Mesenchymal stem cell (in vitro differentiated cells and primary cell): ENCODE measurements around the gene FBXO8.

ENCODE experiments used
- DNase-seq: peaks from one replicate; pipeline ENCODE4 v3.0.0-alpha.2; 2013
- H2AFZ ChIP-seq: one replicate; pipeline ENCODE4 v1.6.1; 2013; ENCODE audit warnings: low read depth, mild to moderate bottlenecking, control low read depth, inconsistent platforms, low read length, moderate library complexity
- H2AK5ac ChIP-seq: 2 replicates; pipeline ENCODE4 v1.6.1; 2013; ENCODE audit warnings: low read length, moderate library complexity, mild to moderate bottlenecking, inconsistent platforms; ENCODE audit not compliant: severe bottlenecking
- H2BK120ac ChIP-seq: one replicate; pipeline ENCODE4 v1.6.1; 2013; ENCODE audit warnings: low read depth, mild to moderate bottlenecking, inconsistent platforms, low read length, moderate library complexity
- H2BK12ac ChIP-seq, 2 experiments: one replicate each; pipeline ENCODE4 v1.6.1; 2013; ENCODE audit warnings: inconsistent platforms in 2 of 2, low read length in 2 of 2, mild to moderate bottlenecking in 2 of 2, moderate library complexity in 2 of 2, control low read depth in 1 of 2
- H2BK15ac ChIP-seq: one replicate; pipeline ENCODE4 v1.6.1; 2013; ENCODE audit warnings: mild to moderate bottlenecking, low read depth, inconsistent platforms; ENCODE audit not compliant: poor library complexity, severe bottlenecking
- H2BK5ac ChIP-seq: 2 replicates; pipeline ENCODE4 v1.6.1; 2013; ENCODE audit warnings: low read depth, mild to moderate bottlenecking, low read length, control low read depth, inconsistent platforms; ENCODE audit not compliant: poor library complexity, severe bottlenecking
- H3K14ac ChIP-seq, 2 experiments: one replicate each; pipeline ENCODE4 v1.6.1; 2013; ENCODE audit warnings: inconsistent platforms in 2 of 2, low read length in 2 of 2, control low read depth in 1 of 2, mild to moderate bottlenecking in 1 of 2, moderate library complexity in 1 of 2
- H3K18ac ChIP-seq, 2 experiments: one replicate each; pipeline ENCODE4 v1.6.1; 2013; ENCODE audit warnings: inconsistent platforms in 2 of 2, low read length in 2 of 2, control low read depth in 1 of 2, low read depth in 1 of 2, mild to moderate bottlenecking in 1 of 2
- H3K23ac ChIP-seq, 2 experiments: one replicate each; pipeline ENCODE4 v1.6.1; 2013; ENCODE audit warnings: inconsistent platforms in 2 of 2, low read length in 2 of 2, mild to moderate bottlenecking in 2 of 2, moderate library complexity in 2 of 2, control low read depth in 1 of 2
- H3K27ac ChIP-seq: 2 replicates; pipeline ENCODE4 v1.5.1; 2013; ENCODE audit warnings: mild to moderate bottlenecking, moderate library complexity, low read length, control low read depth, inconsistent platforms; ENCODE audit not compliant: poor library complexity, severe bottlenecking
- H3K27me3 ChIP-seq, 2 experiments: 2 replicates each; pipeline versions ENCODE4 v1.6.1 to v1.7.0; 2013; ENCODE audit warnings: low read length in 2 of 2, mild to moderate bottlenecking in 2 of 2, moderate library complexity in 2 of 2, control low read depth in 1 of 2, inconsistent platforms in 1 of 2; ENCODE audit not compliant: control insufficient read depth in 1 of 2, insufficient read depth in 1 of 2
- H3K36me3 ChIP-seq, 2 experiments: 2 replicates each; pipeline versions ENCODE4 v1.6.1 to v1.7.0; 2013; ENCODE audit warnings: low read length in 2 of 2, control low read depth in 1 of 2, inconsistent platforms in 1 of 2, low read depth in 1 of 2, mild to moderate bottlenecking in 1 of 2; ENCODE audit not compliant: insufficient read depth in 2 of 2, control insufficient read depth in 1 of 2
- H3K4ac ChIP-seq, 2 experiments: one replicate each; pipeline ENCODE4 v1.6.1; 2013; ENCODE audit warnings: inconsistent platforms in 2 of 2, low read length in 2 of 2, mild to moderate bottlenecking in 2 of 2, moderate library complexity in 2 of 2, control low read depth in 1 of 2, low read depth in 1 of 2
- H3K4me1 ChIP-seq: 2 replicates; pipeline ENCODE4 v1.6.1; 2013; ENCODE audit warnings: low read depth, low read length, control low read depth; ENCODE audit not compliant: control insufficient read depth, insufficient read depth
- H3K4me2 ChIP-seq: 2 replicates; pipeline ENCODE4 v1.6.1; 2013; ENCODE audit warnings: low read length, mild to moderate bottlenecking, inconsistent platforms; ENCODE audit not compliant: poor library complexity, severe bottlenecking
- H3K4me3 ChIP-seq, 2 experiments: 2 replicates each; pipeline versions ENCODE4 v1.5.1 to v1.7.0; 2013; ENCODE audit warnings: low read length in 2 of 2, mild to moderate bottlenecking in 2 of 2, control low read depth in 1 of 2, low read depth in 1 of 2; ENCODE audit not compliant: insufficient read depth in 1 of 2
- H3K79me1 ChIP-seq: replicated peaks from 2 replicates; pipeline ENCODE4 v1.6.1; 2013; ENCODE audit warnings: mild to moderate bottlenecking, control low read depth, low read length, inconsistent platforms; ENCODE audit not compliant: poor library complexity, severe bottlenecking
- H3K9ac ChIP-seq: 2 replicates; pipeline ENCODE4 v1.7.0; 2013; ENCODE audit warnings: mild to moderate bottlenecking, low read length, moderate library complexity
- H3K9me3 ChIP-seq: 2 replicates; pipeline ENCODE4 v1.7.0; 2013; ENCODE audit warnings: mild to moderate bottlenecking, low read length; ENCODE audit not compliant: control insufficient read depth
- H4K8ac ChIP-seq: one replicate; pipeline ENCODE4 v1.6.1; 2013; ENCODE audit warnings: inconsistent platforms, mild to moderate bottlenecking, low read length, moderate library complexity
- H4K91ac ChIP-seq: one replicate; pipeline ENCODE4 v1.6.1; 2013; ENCODE audit warnings: mild to moderate bottlenecking, low read length, inconsistent platforms
- WGBS: methylation state at CpG from one replicate; pipeline ENCODE4 v1.1.7; 2013; ENCODE audit warnings: mixed read lengths; 5-methylcytosine and 5-hydroxymethylcytosine counted together

The FBXO8 gene

DNA sequence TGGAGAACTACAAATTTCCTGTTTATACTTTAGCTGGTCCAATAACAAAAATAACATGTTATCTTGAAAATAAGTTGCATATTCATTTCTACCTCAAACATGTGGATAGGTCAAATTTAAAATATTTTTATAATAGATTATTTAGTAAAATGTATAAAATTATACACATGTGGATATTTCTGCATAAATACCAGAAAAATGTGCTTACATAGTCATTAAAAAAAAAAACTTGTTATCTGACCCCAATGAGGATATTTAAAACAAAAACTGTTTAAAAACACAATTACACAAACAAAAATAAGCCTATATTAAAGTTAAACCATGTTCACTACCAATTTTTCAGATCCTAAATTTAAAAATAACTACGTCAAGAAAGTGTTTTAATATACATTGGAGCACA lies 28.1 kb downstream of the FBXO8 start:
- Histone ChIP-seq H2AFZ (no peak overlapping the region), H3K4me3 (no peak overlapping the region), H3K14ac (no peak overlapping the region), H3K36me3 (peaks cover 0 to 5% of the 10 kb centered on the region in 2 experiments), H2BK120ac (no peak overlapping the region), H4K8ac (no peak overlapping the region), H3K79me1 (peaks cover 1% of the 10 kb centered on the region), H3K4me2 (no peak overlapping the region), H4K91ac (no peak overlapping the region), H3K27me3 (no peaks in the 10 kb centered on the region), H3K4ac (no peak overlapping the region), H3K4me1 (peaks cover 2% of the 10 kb centered on the region), H3K27ac (no peak overlapping the region), H2BK5ac (no peak overlapping the region), H3K23ac (no peak overlapping the region), H2AK5ac (no peak overlapping the region), H2BK12ac (no peak overlapping the region), H2BK15ac (no peak overlapping the region), H3K18ac (no peak overlapping the region), H3K9ac (no peak overlapping the region), H3K9me3 (no peaks in the 10 kb centered on the region)
- no peak for DNase-seq
- WGBS, result 60% methylated on average over 1 of the region's 1 CpG

DNA sequence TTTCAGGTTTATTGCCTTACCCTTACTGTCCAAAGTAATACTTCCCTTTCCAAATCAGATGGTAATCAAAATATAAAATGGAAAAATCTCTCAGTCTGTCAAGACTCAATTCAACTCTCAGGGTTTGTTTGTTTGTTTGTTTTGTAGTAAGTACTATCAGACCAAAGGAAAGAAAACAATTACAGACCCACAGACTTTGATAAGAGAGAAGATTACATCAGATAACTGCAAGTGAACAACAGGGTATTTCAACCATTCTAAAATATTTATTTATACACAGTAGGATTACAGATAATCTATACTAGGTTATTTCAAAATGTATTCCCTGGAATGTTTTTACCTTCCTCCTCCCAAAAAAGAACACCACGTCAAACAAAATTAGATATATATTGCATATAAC lies 28.9 kb downstream of the FBXO8 start:
- Histone ChIP-seq H3K36me3 (peaks cover 0 to 5% of the 10 kb centered on the region in 2 experiments), H2BK120ac (no peak overlapping the region), H3K4me2 (no peak overlapping the region), H3K27me3 (no peaks in the 10 kb centered on the region), H3K9me3 (no peaks in the 10 kb centered on the region), H3K18ac (no peak overlapping the region), H3K9ac (no peak overlapping the region), H2BK12ac (no peak overlapping the region), H3K4ac (no peak overlapping the region), H2BK15ac (no peak overlapping the region), H3K27ac (no peak overlapping the region), H4K8ac (no peak overlapping the region), H3K14ac (no peak overlapping the region), H3K79me1 (peaks cover 1% of the 10 kb centered on the region), H4K91ac (no peak overlapping the region), H2AFZ (no peak overlapping the region), H3K4me3 (no peak overlapping the region), H2BK5ac (no peak overlapping the region), H3K4me1 (peaks cover 2% of the 10 kb centered on the region), H3K23ac (no peak overlapping the region), H2AK5ac (no peak overlapping the region)
- WGBS, result no CpG with 5 or more reads among the region's 1 CpG
- DNase-seq, result no peak

DNA sequence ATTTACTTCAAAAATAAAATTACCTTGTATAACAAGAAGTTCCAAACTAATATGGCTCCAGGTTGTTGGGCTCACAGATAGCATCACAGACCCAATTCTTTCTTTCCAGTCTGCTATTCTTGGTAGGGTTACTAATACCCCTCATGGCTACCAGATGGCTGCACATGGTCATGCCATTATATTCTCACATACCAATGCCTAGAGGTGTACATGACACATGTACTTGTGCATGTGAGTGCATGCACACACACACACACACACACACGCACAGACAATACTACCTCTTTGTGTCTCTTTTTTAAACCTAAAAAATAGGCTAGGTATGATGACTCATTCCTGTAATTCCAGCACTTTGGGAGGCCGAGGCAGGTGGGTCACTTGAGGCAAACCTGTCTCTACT lies 31.1 kb downstream of the FBXO8 start:
- H2AFZ ChIP-seq, result no peak overlapping the region
- DNase-seq, result no peak
- H3K18ac ChIP-seq, result no peak overlapping the region
- H3K79me1 ChIP-seq, result peaks cover 1% of the 10 kb centered on the region
- no peak overlapping the region for H3K4me3 ChIP-seq
- H3K14ac ChIP-seq, result no peak overlapping the region
- WGBS, result 44% methylated on average over 2 of the region's 2 CpGs
- no peak overlapping the region for H3K23ac ChIP-seq
- no peak overlapping the region for H2BK12ac ChIP-seq
- no peak overlapping the region for H2AK5ac ChIP-seq
- H3K4ac ChIP-seq, result peak overlapping the region in 1 of 2 experiments; percentile 38
- H2BK15ac ChIP-seq, result no peak overlapping the region
- no peak overlapping the region for H4K91ac ChIP-seq
- H2BK120ac ChIP-seq, result no peak overlapping the region
- H3K9me3 ChIP-seq, result no peaks in the 10 kb centered on the region
- no peaks in the 10 kb centered on the region for H3K36me3 ChIP-seq
- no peak overlapping the region for H3K4me2 ChIP-seq
- H2BK5ac ChIP-seq, result no peak overlapping the region
- no peaks in the 10 kb centered on the region for H3K27me3 ChIP-seq
- no peak overlapping the region for H4K8ac ChIP-seq
- peaks cover 2% of the 10 kb centered on the region for H3K4me1 ChIP-seq
- no peak overlapping the region for H3K9ac ChIP-seq
- no peak overlapping the region for H3K27ac ChIP-seq

DNA sequence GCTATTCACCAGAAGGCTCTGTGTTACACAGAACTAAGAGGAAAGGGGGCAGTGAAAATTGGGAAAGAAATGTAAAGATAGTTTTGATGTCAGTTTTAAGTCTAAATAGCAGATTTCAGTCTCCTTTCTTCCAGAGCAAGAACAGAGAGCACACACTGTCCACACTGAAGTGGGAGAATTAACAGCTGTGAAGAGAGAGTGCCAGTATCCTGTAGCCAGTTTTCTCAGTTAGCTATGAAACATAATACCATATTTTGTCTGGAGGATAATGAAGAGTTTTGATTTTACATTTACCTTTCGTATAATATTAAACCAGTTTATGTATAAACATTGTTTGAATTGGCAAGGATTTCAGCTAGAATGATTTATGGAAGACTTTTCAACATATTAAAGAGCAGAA lies 35.1 kb downstream of the FBXO8 start:
- Histone ChIP-seq H3K4me3 (no peak overlapping the region), H3K4me1 (no peaks in the 10 kb centered on the region), H3K36me3 (no peaks in the 10 kb centered on the region), H2AK5ac (no peak overlapping the region), H3K4ac (no peak overlapping the region), H3K4me2 (no peak overlapping the region), H3K14ac (no peak overlapping the region), H3K27me3 (no peaks in the 10 kb centered on the region), H3K9me3 (no peaks in the 10 kb centered on the region), H2BK120ac (no peak overlapping the region), H3K79me1 (peaks cover 1% of the 10 kb centered on the region), H3K18ac (no peak overlapping the region), H4K91ac (no peak overlapping the region), H3K23ac (no peak overlapping the region), H2AFZ (no peak overlapping the region), H4K8ac (no peak overlapping the region), H2BK12ac (no peak overlapping the region), H3K27ac (no peak overlapping the region), H2BK15ac (no peak overlapping the region), H3K9ac (no peak overlapping the region), H2BK5ac (no peak overlapping the region)
- no CpG with 5 or more reads among the region's 1 CpG for WGBS
- no peak for DNase-seq
